Neural cell (in vitro differentiated cells): ENCODE data around the gene PTPRN2.

Source experiments
- CTCF ChIP-seq: fragments of 450-650 bp; IDR thresholded peaks from 2 replicates; pipeline ENCODE4 v1.5.1; 2014; ENCODE audit warnings: antibody characterized with exemption, mild to moderate bottlenecking, moderate library complexity; ENCODE audit not compliant: poor library complexity, severe bottlenecking
- POLR2AphosphoS5 ChIP-seq: IDR thresholded peaks from 2 replicates; pipeline ENCODE4 v1.6.1; 2012

- no peak for TF ChIP-seq POLR2AphosphoS5
- TF ChIP-seq CTCF = no peak
Measured at GRCh38 chr7:157795643-157796042, 792.0 kb downstream of the PTPRN2 start.
